GM12878 (cell line): ENCODE data around the gene IQCC. TPM values are rescaled to one million over a fixed set of nuclear protein-coding genes. Genes with fewer than 3 reads are reported as not detected.

Source experiments
- ATAC-seq: fragments of 200-7000 bp; cut with Tn5 transposase; 3 replicates; pipeline ENCODE4 v1.9.1; 2020; ENCODE audit warnings: mild to moderate bottlenecking, moderate library complexity
- BruUV-seq: library from RNA; stranded (reverse); fragments of 400-500 nt; replicated peaks from 2 replicates; lab custom pipeline; 2021; lab: Mats Ljungman, UMichigan
- CTCF ChIA-PET: fragments of 300-600 bp; sonication (Branson Sonifier 250); formaldehyde crosslinking; extraction: SDS; loops from one replicate; lab custom pipeline; 2021; ENCODE audit warnings: inconsistent platforms; lab: Yijun Ruan, JAX
- POLR2A ChIA-PET: fragments of 350-600 bp; formaldehyde crosslinking; extraction: SDS; loops from one replicate; lab custom pipeline; 2021; ENCODE audit warnings: inconsistent platforms; lab: Charles Lee
- RAD21 ChIA-PET: fragments of 300-600 bp; sonication (Branson Sonifier 250); formaldehyde crosslinking; loops from one replicate; lab custom pipeline; 2023; ENCODE audit warnings: antibody characterized with exemption; ENCODE audit not compliant: unreplicated experiment; lab: Charles Lee
- SMC1A ChIA-PET: fragments of 300-600 bp; sonication (Branson Sonifier 250); formaldehyde crosslinking; loops from one replicate; lab custom pipeline; 2023; ENCODE audit not compliant: unreplicated experiment, uncharacterized antibody; lab: Charles Lee
- DNase-seq: peaks from one replicate; pipeline ENCODE4 v3.0.0-alpha.2; 2011; ENCODE audit warnings: low read depth, low spot score
- FAIRE-seq: peaks from 3 replicates; lab custom pipeline; 2011; peaks lifted over from hg19 to GRCh38; lab: Jason Lieb, UNC
- H2AFZ ChIP-seq: 2 replicates; pipeline ENCODE4 v1.6.0; 2011; ENCODE audit warnings: low read depth, low read length, control low read depth; ENCODE audit not compliant: control insufficient read depth
- H3K27ac ChIP-seq: 2 replicates; pipeline ENCODE4 v1.5.1; 2011; ENCODE audit warnings: control low read depth; ENCODE audit not compliant: control insufficient read depth, insufficient read depth
- H3K27me3 ChIP-seq, 2 experiments: replicated peaks in 1 of 2; 2 replicates each; pipeline versions ENCODE4 v1.6.0 to v1.6.1; 2011; ENCODE audit warnings: low read length in 1 of 2; ENCODE audit not compliant: control insufficient read depth in 2 of 2, insufficient read depth in 2 of 2
- H3K36me3 ChIP-seq, 2 experiments: 2 replicates each; pipeline ENCODE4 v1.5.1; 2011; ENCODE audit warnings: low read length in 1 of 2; ENCODE audit not compliant: control insufficient read depth in 2 of 2, insufficient read depth in 2 of 2
- H3K4me1 ChIP-seq: 2 replicates; pipeline ENCODE4 v1.6.1; 2011; ENCODE audit warnings: mild to moderate bottlenecking, low read length, moderate library complexity, mixed read lengths; ENCODE audit not compliant: control insufficient read depth, insufficient read depth
- H3K4me2 ChIP-seq: 2 replicates; pipeline ENCODE4 v1.6.0; 2011; ENCODE audit warnings: control low read depth; ENCODE audit not compliant: control insufficient read depth, insufficient read depth
- H3K4me3 ChIP-seq: fragments of 200-600 bp; sonication (generic); 2 replicates; pipeline ENCODE4 v1.5.1; 2016
- H3K79me2 ChIP-seq: 2 replicates; pipeline ENCODE4 v1.6.0; 2011; ENCODE audit warnings: low read length; ENCODE audit not compliant: control insufficient read depth, insufficient read depth
- H3K9ac ChIP-seq: 2 replicates; pipeline ENCODE4 v1.8.0; 2011; ENCODE audit warnings: low read length, control low read depth, mixed read lengths; ENCODE audit not compliant: control insufficient read depth, insufficient read depth
- H3K9me3 ChIP-seq: replicated peaks from 3 replicates; pipeline ENCODE4 v1.5.1; 2011; ENCODE audit warnings: mild to moderate bottlenecking, low read length; ENCODE audit not compliant: control insufficient read depth, insufficient read depth
- H4K20me1 ChIP-seq: 2 replicates; pipeline ENCODE4 v1.6.0; 2011; ENCODE audit not compliant: control insufficient read depth, insufficient read depth
- CEBPZ ChIP-seq: fragments of 150-350 bp; IDR thresholded peaks from 2 replicates; pipeline ENCODE4 v1.6.1; 2016; ENCODE audit warnings: low read depth, low read length
- CHD2 ChIP-seq: IDR thresholded peaks from 2 replicates; pipeline ENCODE4 v1.6.1; 2011; ENCODE audit warnings: low read depth, low read length, improper control_type of control experiment, borderline replicate concordance
- EZH2 ChIP-seq: IDR thresholded peaks from 2 replicates; pipeline ENCODE4 v1.6.1; 2012; ENCODE audit warnings: low read depth, mild to moderate bottlenecking, control low read depth, inconsistent platforms, low read length, borderline replicate concordance; ENCODE audit not compliant: control insufficient read depth
- POLR2A ChIP-seq: IDR thresholded peaks from 2 replicates; pipeline ENCODE4 v1.6.1; 2011; ENCODE audit warnings: low read depth, mild to moderate bottlenecking, low read length
- POLR2AphosphoS5 ChIP-seq: IDR thresholded peaks from 2 replicates; pipeline ENCODE4 v1.6.1; 2011; ENCODE audit warnings: mild to moderate bottlenecking, low read length, inconsistent platforms
- WGBS: methylation state at CpG from one replicate; pipeline ENCODE4 v1.1.6; 2016; ENCODE audit warnings: low lambda C conversion rate; ENCODE audit not compliant: insufficient replicate concordance, insufficient coverage; ENCODE audit errors: missing lambda C conversion rate; 5-methylcytosine and 5-hydroxymethylcytosine counted together
- in situ Hi-C: fragments of 300-500 bp; cut with MboI; formaldehyde crosslinking; loops from 9 replicates; pipeline ENCODE4 v1.14.3; 2018; ENCODE audit warnings: mixed read lengths
- intact Hi-C: fragments of 100-400 bp; cut with micrococcal nuclease; formaldehyde crosslinking; loops from one replicate; pipeline ENCODE4 v1.14.2; 2022; ENCODE audit not compliant: unreplicated experiment
- polyA plus RNA-seq, 11 experiments: library from polyadenylated mRNA; depleted of rRNA in 4 of 11; unstranded in 6 of 11; stranded (reverse) in 5 of 11; fragments of >200 nt; fragmentation: Nextera tagmentation in 4 of 11; fragmentation: Illumina TruSeq in 1 of 11; extraction: Ambion mirVana in 4 of 11; extraction: Trizol in 1 of 11; gene quantifications; 1 replicate in 1 of 11; 2 replicates in 10 of 11; pipeline versions ENCODE4 v1.2.1 to v1.2.3, GENCODE V29; 2011 to 2016; ENCODE audit warnings: inconsistent platforms in 2 of 11, missing spikeins in 2 of 11, low read depth in 1 of 11
- total RNA-seq, 4 experiments: library from RNA; depleted of rRNA in 3 of 4; stranded (reverse); fragments of >200 nt in 3 of 4; fragmentation: Illumina TruSeq in 1 of 4; extraction: Trizol in 1 of 4; gene quantifications; 2 replicates each; pipeline versions ENCODE4 v1.2.1 to v1.2.3, GENCODE V29; 2013 to 2021

IQCC gene
- total and polyA plus RNA-seq, 10 of the 15 experiments (the other 5 are each of a cell fraction or from before 2014, with no cell fraction given): 2.1 to 6.8 (median 4.9) TPM

DNA sequence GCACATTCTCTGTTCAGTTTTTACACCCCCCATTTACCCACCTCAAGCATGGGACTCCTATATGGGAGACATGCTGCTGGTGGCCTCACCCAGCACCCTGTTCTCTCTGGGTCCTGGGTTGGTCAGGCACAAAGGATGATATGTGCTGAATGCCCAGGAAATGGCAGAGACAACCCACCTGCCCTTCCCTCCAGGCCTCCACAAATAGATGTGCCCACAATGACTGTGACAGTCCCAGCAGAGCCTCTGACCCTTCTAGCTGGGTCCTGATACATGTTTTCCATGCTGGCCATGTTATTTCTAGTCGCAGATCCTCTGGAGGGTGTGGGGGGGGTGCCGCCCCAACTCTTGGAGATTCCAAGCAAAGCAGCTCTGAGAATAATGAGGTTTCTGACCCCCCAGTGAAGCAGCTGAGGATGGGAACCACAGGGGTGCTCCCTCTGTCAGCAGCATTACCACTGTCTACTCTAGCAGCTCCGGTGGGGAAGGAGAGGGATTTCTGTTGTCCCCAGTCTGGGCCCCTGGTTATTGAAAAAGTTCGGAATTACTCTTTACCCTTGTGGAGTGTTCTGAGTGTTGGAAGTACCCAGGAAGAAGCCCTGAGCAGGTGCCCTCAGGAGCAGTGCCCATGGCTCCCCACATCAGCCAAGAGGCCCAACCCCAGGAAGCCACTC is 6.3 kb upstream of the IQCC start:
- intact Hi-C loops: no loop called here
- no peak overlapping the region for H3K9ac ChIP-seq
- peaks cover 19% of the 10 kb centered on the region for H3K79me2 ChIP-seq
- RAD21 ChIA-PET: interaction anchor here (0.6 to 4.2 kb wide), 3 partner anchors 19 to 126 kb away, joined by 3 to 22 read pairs (median 7); partner anchors contain the start of genes TMEM39B and TXLNA
- H2AFZ ChIP-seq: no peak overlapping the region
- TF ChIP-seq POLR2AphosphoS5 (0 out of 2 replicates have a peak, but pooled peaks have one; percentile 11), EZH2 (no peak), CEBPZ (no peak), CHD2 (no peak), POLR2A (peak; percentile 14; the same call in 1 of the 2 replicates)
- TF ChIP-seq, all 136 proteins: peak for 2
- no peak overlapping the region for H3K27ac ChIP-seq
- H3K4me3 ChIP-seq: no peak overlapping the region
- FAIRE-seq (no peak), ATAC-seq (no peak), DNase-seq (no peak)
- peaks cover 21% of the 10 kb centered on the region for H3K4me1 ChIP-seq
- SMC1A ChIA-PET: no interaction called here
- POLR2A ChIA-PET: interaction anchor here (1.0 to 1.5 kb wide), 2 partner anchors 10 to 49 kb away, joined by 3 to 4 read pairs; no protein-coding TSS in a partner anchor
- no peaks in the 10 kb centered on the region for H3K9me3 ChIP-seq
- WGBS: 100% methylated on average over 4 of the region's 4 CpGs
- in situ Hi-C loops: no loop called here
- CTCF ChIA-PET: interaction anchor here (2.1 kb wide), 1 partner anchor 117 kb away, joined by 4 read pairs; no protein-coding TSS in a partner anchor
- no peak overlapping the region; the same call in 1 of the 2 replicates for H3K4me2 ChIP-seq
- BruUV-seq: no TSS peak
- peaks cover 20 to 26% of the 10 kb centered on the region in 2 experiments for H3K36me3 ChIP-seq
- H3K27me3 ChIP-seq: no peaks in the 10 kb centered on the region
- no peaks in the 10 kb centered on the region for H4K20me1 ChIP-seq
